WTC11 (cell line): ENCODE measurements around the gene KNTC1. TPM values are rescaled to one million over a fixed set of nuclear protein-coding genes. Genes with fewer than 3 reads are reported as not detected.

Experiments used
- ATAC-seq: fragments of 200-7000 bp; cut with Tn5 transposase; 2 replicates; pipeline ENCODE4 v1.10.0; 2021; ENCODE audit warnings: mild to moderate bottlenecking, moderate library complexity
- CTCF ChIA-PET: fragments of 300-600 bp; sonication (Branson Sonifier 250); formaldehyde crosslinking; loops from one replicate; lab custom pipeline; 2021; ENCODE audit warnings: antibody characterized with exemption; lab: Charles Lee
- POLR2A ChIA-PET: fragments of 350-600 bp; sonication (Branson Sonifier 250); formaldehyde crosslinking; loops from one replicate; lab custom pipeline; 2021; ENCODE audit warnings: antibody characterized with exemption; lab: Charles Lee
- DNase-seq: peaks from one replicate; pipeline ENCODE4 v3.0.0; 2021; ENCODE audit warnings: low spot score
- H3K27ac Mint-ChIP-seq: 2 replicates; pipeline ENCODE4 v1.8.0; 2021; ENCODE audit warnings: mixed read lengths
- H3K27me3 Mint-ChIP-seq: 2 replicates; pipeline ENCODE4 v1.8.0; 2021; ENCODE audit warnings: low read depth, mild to moderate bottlenecking, moderate library complexity, mixed read lengths
- H3K36me3 Mint-ChIP-seq: 2 replicates; pipeline ENCODE4 v1.8.0; 2021; ENCODE audit warnings: mixed read lengths
- H3K4me1 Mint-ChIP-seq: 2 replicates; pipeline ENCODE4 v1.8.0; 2022; ENCODE audit warnings: mixed read lengths
- H3K4me3 Mint-ChIP-seq: 2 replicates; pipeline ENCODE4 v1.8.0; 2021; ENCODE audit warnings: mild to moderate bottlenecking, moderate library complexity, mixed read lengths
- H3K9me3 Mint-ChIP-seq: 2 replicates; pipeline ENCODE4 v1.8.0; 2021; ENCODE audit warnings: mixed read lengths
- AR ChIP-seq: fragments of 250-450 bp; sonication (Bioruptor Pico); IDR thresholded peaks from 2 replicates; pipeline ENCODE4 v1.9.0; 2021; ENCODE audit warnings: mild to moderate bottlenecking
- ARID4B ChIP-seq: sonication (generic); formaldehyde crosslinking; IDR thresholded peaks from 2 replicates; pipeline ENCODE4 v1.8.0; 2023; ENCODE audit warnings: missing genetic modification reagents, mild to moderate bottlenecking, borderline replicate concordance
- ATF3 ChIP-seq: sonication (generic); formaldehyde crosslinking; conservative IDR thresholded peaks from 2 replicates; pipeline ENCODE4 v1.8.1; 2022; ENCODE audit warnings: mild to moderate bottlenecking, missing genetic modification reagents
- CREM ChIP-seq: sonication (generic); formaldehyde crosslinking; IDR thresholded peaks from 2 replicates; pipeline ENCODE4 v1.8.1; 2022; ENCODE audit warnings: mild to moderate bottlenecking, missing genetic modification reagents, moderate library complexity
- E2F5 ChIP-seq: sonication (generic); formaldehyde crosslinking; IDR thresholded peaks from 2 replicates; pipeline ENCODE4 v1.8.1; 2022; ENCODE audit warnings: mild to moderate bottlenecking, moderate library complexity, missing genetic modification reagents
- ELF4 ChIP-seq: sonication (generic); formaldehyde crosslinking; IDR thresholded peaks from 2 replicates; pipeline ENCODE4 v1.8.1; 2022; ENCODE audit warnings: low read depth, mild to moderate bottlenecking, moderate library complexity, missing genetic modification reagents
- FOXP1 ChIP-seq: sonication (generic); formaldehyde crosslinking; IDR thresholded peaks from 2 replicates; pipeline ENCODE4 v1.8.0; 2022; ENCODE audit warnings: missing genetic modification reagents, mild to moderate bottlenecking, moderate library complexity, borderline replicate concordance
- FOXP4 ChIP-seq: sonication (generic); formaldehyde crosslinking; IDR thresholded peaks from 2 replicates; pipeline ENCODE4 v1.8.0; 2022; ENCODE audit warnings: mild to moderate bottlenecking, missing genetic modification reagents
- GTF2I ChIP-seq: fragments of 250-450 bp; sonication (Bioruptor Pico); conservative IDR thresholded peaks from 2 replicates; pipeline ENCODE4 v1.4.0; 2021; ENCODE audit warnings: mild to moderate bottlenecking
- KAT7 ChIP-seq: sonication (generic); formaldehyde crosslinking; IDR thresholded peaks from 2 replicates; pipeline ENCODE4 v1.8.1; 2023; ENCODE audit warnings: missing genetic modification reagents, mild to moderate bottlenecking, borderline replicate concordance
- MXD4 ChIP-seq: fragments of 250-450 bp; sonication (Bioruptor Pico); IDR thresholded peaks from 2 replicates; pipeline ENCODE4 v1.8.0; 2021; ENCODE audit warnings: mild to moderate bottlenecking, moderate library complexity, borderline replicate concordance
- NFE2L1 ChIP-seq: sonication (generic); formaldehyde crosslinking; IDR thresholded peaks from 2 replicates; pipeline ENCODE4 v1.8.1; 2023; ENCODE audit warnings: missing genetic modification reagents
- PREB ChIP-seq: sonication (generic); formaldehyde crosslinking; IDR thresholded peaks from 2 replicates; pipeline ENCODE4 v1.8.1; 2022; ENCODE audit warnings: mild to moderate bottlenecking, missing genetic modification reagents, moderate library complexity, borderline replicate concordance
- TCF7 ChIP-seq: sonication (generic); formaldehyde crosslinking; IDR thresholded peaks from 2 replicates; pipeline ENCODE4 v1.8.0; 2022; ENCODE audit warnings: mild to moderate bottlenecking, low read depth, missing genetic modification reagents, moderate library complexity
- ZBTB21 ChIP-seq: sonication (generic); formaldehyde crosslinking; IDR thresholded peaks from 2 replicates; pipeline ENCODE4 v1.8.1; 2023; ENCODE audit warnings: mild to moderate bottlenecking, missing genetic modification reagents, borderline replicate concordance
- total RNA-seq: library from RNA; stranded (reverse); gene quantifications from 3 replicates; pipeline ENCODE4 v1.2.3, GENCODE V29; 2021
- TF ChIP-seq, protein P1 (sequence below): fragments of 200-600 bp; IDR thresholded peaks from 2 replicates; pipeline ENCODE4 v1.8.0; 2022; ENCODE audit warnings: antibody characterized with exemption
- TF ChIP-seq, protein P2 (sequence below): sonication (generic); formaldehyde crosslinking; IDR thresholded peaks from 2 replicates; pipeline ENCODE4 v1.8.0; 2023; ENCODE audit warnings: missing genetic modification reagents

The KNTC1 gene
- total RNA-seq, 1 experiment from 2014 or later: 85.1 TPM

DNA sequence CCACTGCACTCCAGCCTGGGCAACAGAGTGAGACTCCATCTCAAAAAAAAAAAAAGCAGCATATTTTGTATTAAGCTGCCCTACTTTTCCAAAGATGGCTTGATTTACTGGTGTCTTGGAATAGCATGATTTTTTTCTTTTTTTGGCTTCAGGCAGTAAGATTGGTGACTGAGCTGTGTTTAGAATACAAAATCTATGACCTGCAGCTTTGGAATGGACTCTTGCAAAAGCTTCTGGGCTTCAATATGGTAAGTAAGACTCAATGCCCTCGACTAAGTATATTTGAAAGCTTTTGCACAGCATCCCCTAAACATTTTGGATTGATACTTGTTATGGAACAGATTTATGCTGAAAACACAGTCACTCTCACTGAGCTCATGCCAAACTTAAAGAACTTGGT, 87.8 kb downstream of the KNTC1 start:
- CTCF ChIA-PET: interaction anchor here (0.7 kb wide), 2 partner anchors 143 to 614 kb away, joined by 3 read pairs; no protein-coding TSS in a partner anchor
- Mint-ChIP-seq H3K4me3 (no peak overlapping the region), H3K36me3 (peaks cover 72% of the 10 kb centered on the region), H3K27ac (no peak overlapping the region), H3K9me3 (no peaks in the 10 kb centered on the region), H3K4me1 (no peaks in the 10 kb centered on the region), H3K27me3 (no peaks in the 10 kb centered on the region)
- POLR2A ChIA-PET: no interaction called here
- ATAC-seq (no peak), DNase-seq (no peak)
- no peak for TF ChIP-seq FOXP1 (CRISPR knock-in tag)
- TF ChIP-seq GTF2I (CRISPR knock-in tag): no peak
- no peak for TF ChIP-seq KAT7 (CRISPR knock-in tag)
- no peak for TF ChIP-seq NFE2L1 (CRISPR knock-in tag)
- TF ChIP-seq E2F5: no peak
- TF ChIP-seq PREB (CRISPR knock-in tag): no peak
- TF ChIP-seq, protein P1, sequence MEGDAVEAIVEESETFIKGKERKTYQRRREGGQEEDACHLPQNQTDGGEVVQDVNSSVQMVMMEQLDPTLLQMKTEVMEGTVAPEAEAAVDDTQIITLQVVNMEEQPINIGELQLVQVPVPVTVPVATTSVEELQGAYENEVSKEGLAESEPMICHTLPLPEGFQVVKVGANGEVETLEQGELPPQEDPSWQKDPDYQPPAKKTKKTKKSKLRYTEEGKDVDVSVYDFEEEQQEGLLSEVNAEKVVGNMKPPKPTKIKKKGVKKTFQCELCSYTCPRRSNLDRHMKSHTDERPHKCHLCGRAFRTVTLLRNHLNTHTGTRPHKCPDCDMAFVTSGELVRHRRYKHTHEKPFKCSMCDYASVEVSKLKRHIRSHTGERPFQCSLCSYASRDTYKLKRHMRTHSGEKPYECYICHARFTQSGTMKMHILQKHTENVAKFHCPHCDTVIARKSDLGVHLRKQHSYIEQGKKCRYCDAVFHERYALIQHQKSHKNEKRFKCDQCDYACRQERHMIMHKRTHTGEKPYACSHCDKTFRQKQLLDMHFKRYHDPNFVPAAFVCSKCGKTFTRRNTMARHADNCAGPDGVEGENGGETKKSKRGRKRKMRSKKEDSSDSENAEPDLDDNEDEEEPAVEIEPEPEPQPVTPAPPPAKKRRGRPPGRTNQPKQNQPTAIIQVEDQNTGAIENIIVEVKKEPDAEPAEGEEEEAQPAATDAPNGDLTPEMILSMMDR: no peak
- no peak for TF ChIP-seq ZBTB21 (CRISPR knock-in tag)
- TF ChIP-seq, protein P2, sequence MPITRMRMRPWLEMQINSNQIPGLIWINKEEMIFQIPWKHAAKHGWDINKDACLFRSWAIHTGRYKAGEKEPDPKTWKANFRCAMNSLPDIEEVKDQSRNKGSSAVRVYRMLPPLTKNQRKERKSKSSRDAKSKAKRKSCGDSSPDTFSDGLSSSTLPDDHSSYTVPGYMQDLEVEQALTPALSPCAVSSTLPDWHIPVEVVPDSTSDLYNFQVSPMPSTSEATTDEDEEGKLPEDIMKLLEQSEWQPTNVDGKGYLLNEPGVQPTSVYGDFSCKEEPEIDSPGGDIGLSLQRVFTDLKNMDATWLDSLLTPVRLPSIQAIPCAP (CRISPR knock-in tag): no peak
- no peak for TF ChIP-seq ARID4B (CRISPR knock-in tag)
- TF ChIP-seq AR (CRISPR knock-in tag): no peak
- no peak for TF ChIP-seq CREM (CRISPR knock-in tag)
- TF ChIP-seq TCF7: no peak
- TF ChIP-seq MXD4 (CRISPR knock-in tag): no peak
- no peak for TF ChIP-seq ATF3 (CRISPR knock-in tag)
- TF ChIP-seq ELF4 (CRISPR knock-in tag): no peak
- TF ChIP-seq FOXP4 (CRISPR knock-in tag): no peak
